HG03135 (cell line): ENCODE measurements around the gene ARHGAP15.
"Not testable (repeated sequence)": the region's sequence is repeated elsewhere in the genome, so short reads cannot be mapped to it uniquely, and the experiment has no call there.

ENCODE experiments used
- ATAC-seq: cut with Tn5 transposase; IDR thresholded peaks from one replicate; pipeline ENCODE4 v1.9.1; 2021; ENCODE audit warnings: mild to moderate bottlenecking, moderate library complexity; ENCODE audit not compliant: unreplicated experiment

ARHGAP15 gene

DNA sequence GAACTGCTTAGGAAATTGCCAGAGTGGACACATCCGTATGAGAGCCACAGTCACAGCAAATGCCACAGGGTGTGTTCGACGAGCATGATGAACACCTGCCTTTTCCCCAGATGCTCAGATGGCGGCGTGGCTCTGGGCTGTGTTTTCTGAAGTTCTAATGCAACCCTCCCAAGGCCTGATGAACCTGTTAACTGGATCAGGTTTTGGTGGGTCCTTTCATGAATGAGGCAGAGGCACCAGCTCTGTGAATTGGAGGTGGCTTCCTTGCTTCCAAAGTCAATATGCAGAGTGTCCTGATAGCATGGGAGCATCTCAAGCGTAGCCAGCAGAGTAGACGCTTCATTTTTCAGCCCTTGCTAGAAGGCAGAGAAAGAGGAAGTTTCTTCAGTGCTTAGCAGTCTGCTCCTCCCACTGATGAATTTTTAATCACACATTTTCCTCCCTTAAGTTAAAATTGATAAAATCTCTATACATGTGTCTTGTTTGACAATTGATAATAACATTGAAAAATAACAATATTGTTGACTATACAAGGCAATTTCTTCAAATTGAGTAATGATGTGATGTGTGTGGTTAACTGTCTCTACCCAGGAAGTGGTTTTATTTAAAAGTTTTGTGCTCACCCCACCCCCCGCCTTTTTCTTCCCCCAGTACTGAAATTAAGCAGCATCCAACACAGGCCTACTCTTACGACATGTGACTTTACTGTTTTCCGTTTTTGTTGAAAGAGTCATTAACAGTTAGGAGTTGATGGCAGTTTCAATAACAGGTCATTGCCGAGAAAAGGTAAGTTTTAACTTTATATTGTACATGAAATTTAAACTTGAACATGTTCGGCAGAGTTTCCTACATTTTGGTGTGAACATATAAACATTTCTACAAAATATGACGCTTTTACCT, at the start of gene ARHGAP15:
Gene ARHGAP15 (plus strand): TSS at position 739 of the 900 bp plus-strand sequence.
- peak; percentile 89 for ATAC-seq

GRCh38 chr2:143081616-143082015, 47.6 kb upstream of the ARHGAP15 start:
- ATAC-seq = no peak

DNA sequence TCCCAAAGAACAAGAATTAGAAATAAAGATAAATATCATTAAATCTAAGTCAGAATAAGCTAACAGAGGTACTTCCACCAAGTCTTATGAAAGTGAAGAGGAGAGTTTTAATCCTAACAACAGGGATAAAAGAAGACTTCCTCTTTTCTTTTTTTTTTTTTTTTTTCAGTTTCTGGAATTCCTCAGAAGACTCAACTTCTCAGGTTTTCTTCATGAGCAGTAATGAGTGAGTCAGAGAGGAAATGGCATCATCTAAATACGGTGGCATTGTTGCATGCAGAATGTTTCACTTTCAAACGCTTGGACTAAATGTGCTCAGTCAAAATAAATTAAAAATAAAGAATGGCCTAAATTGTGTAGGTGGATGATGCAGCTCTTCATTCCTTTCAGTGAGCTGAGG, 45.6 kb upstream of the ARHGAP15 start:
- ATAC-seq = no peak

DNA sequence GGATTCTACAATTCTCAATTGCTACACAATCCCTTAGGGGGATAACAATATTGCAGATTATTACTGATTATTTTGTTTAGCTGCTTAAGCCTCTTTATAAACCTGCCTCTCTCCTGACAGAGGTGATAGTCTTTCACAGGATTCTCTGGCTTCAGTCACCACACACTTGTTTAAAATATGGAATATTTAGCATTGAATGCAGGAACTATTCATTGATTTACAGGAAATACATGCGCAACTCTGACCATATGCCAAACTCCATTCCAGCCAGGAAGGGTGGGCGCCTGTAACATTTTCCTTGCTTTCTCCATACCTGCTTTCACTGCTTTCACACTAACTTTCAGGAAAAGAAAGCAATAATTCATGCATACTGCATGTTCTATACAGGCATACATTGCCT, 44.8 kb upstream of the ARHGAP15 start:
- ATAC-seq = no peak

GRCh38 chr2:143085125-143085784, 44.0 kb upstream of the ARHGAP15 start:
- peak; percentile 74 for ATAC-seq

GRCh38 chr2:143087033-143087432, 42.2 kb upstream of the ARHGAP15 start:
- no peak for ATAC-seq

- no peak for ATAC-seq
Observed at GRCh38 chr2:143088388-143088787, 40.8 kb upstream of the ARHGAP15 start.

DNA sequence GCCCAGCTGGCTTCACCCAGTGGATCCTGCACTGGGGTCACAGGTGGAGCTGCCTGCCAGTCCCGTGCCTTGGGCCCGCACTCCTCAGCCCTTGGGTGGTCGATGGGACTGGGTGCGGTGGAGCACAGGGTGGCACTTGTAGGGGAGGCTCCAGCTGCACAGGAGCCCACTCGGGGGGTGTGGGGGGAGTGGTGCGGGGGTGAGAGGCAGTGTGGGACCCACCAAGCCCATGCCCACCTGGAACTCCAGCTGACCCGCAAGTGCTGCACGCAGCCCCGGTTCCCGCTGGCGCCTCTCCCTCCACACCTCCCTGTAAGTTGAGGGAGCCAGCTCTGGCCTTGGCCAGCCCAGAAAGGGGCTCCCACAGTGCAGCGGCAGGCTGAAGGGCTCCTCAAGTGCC, 39.7 kb upstream of the ARHGAP15 start:
- ATAC-seq = not testable (repeated sequence)

- peak; percentile 87 for ATAC-seq
Observed at GRCh38 chr2:143110758-143111428, 18.3 kb upstream of the ARHGAP15 start.

DNA sequence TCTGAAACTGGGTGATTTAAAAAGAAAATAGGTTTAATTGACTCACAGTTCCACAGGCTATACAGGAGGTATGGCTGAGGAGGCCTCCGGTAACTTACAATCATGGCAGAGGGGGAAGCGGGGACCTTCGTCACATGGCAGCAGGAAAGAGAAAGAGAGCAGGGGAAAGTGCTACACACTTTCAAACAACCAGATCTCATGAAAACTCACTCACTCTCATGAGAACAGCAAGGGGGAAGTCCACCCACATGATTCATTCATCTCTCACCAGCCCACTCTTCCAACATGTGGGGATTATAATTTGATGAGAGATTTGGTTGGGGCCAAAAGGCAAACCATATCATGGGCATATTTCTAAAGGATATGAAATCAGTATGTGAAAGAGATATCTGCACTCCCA, 12.0 kb upstream of the ARHGAP15 start:
- ATAC-seq = no peak

GRCh38 chr2:143121079-143121478, 8.1 kb upstream of the ARHGAP15 start:
- no peak for ATAC-seq

- no peak for ATAC-seq
Observed at GRCh38 chr2:143121957-143122356, 7.3 kb upstream of the ARHGAP15 start.

- no peak for ATAC-seq
Observed at GRCh38 chr2:143123911-143124310, 5.3 kb upstream of the ARHGAP15 start.

GRCh38 chr2:143124445-143124844, 4.8 kb upstream of the ARHGAP15 start:
- ATAC-seq = no peak

GRCh38 chr2:143125717-143126116, 3.5 kb upstream of the ARHGAP15 start:
- no peak for ATAC-seq

GRCh38 chr2:143132355-143132754, 3.1 kb downstream of the ARHGAP15 start:
- ATAC-seq = no peak

DNA sequence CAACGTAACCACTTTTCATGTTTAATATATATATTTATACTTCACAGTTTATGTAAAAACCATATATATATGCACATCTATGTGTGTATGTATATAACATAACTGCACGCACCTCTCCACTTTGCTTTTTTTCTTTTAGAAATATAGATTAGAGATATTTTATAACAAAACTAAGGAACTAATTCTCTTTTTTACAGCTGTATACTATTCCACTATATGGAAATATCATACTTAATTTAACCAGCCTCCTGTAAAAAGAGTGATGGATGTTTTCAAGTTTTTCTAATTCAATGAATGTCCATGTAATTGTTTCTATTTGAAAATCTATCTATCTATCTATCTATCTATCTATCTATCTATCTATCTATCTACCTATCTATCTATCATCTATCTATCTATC, 4.6 kb downstream of the ARHGAP15 start:
- ATAC-seq = no peak

- ATAC-seq = no peak
Observed at GRCh38 chr2:143138292-143138691, 9.1 kb downstream of the ARHGAP15 start.

- no peak for ATAC-seq
Observed at GRCh38 chr2:143139835-143140393, 10.7 kb downstream of the ARHGAP15 start.

GRCh38 chr2:143140864-143141661, 11.8 kb downstream of the ARHGAP15 start:
- ATAC-seq = peak; percentile 79
